ENCODE data around the gene SUFU.

The SUFU gene

DNA sequence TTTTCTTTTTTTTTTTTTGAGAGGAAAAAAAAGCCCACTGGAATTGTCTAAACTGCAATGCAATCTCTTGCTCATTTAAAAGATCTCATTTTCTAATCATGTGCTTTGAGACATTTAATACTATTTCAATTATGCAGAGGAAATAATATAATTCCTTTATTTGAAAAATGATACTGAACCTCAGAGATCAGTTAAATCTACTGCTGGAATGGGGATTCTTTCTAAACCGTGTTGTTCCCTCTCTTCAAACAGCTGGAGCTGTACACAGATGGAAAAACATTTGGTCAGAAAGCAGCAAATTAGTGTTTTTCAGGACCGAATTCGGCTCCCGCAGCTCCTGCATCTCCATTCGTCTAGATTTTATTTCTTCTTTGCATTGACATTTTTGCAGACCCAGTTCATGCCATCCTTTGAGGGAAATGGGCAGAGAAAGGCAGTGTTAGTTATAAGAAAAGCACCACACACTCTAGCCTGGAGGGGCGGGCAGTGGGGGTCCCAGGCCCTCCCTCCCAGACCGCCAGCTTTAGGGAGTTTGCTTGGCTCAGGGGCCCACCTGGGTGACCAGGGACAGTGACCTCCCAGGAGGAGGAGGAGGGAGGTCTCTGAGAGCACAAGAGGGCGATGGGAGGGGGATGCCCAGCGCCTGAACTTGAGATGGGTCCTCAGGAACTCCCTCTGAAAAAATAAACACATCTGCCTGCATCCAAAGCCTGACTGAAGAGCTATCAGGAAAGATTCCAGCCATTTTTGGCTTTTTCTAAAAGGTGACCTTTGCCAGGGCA lies 173.0 kb downstream of the SUFU start:
- no peak for DNase-seq

DNA sequence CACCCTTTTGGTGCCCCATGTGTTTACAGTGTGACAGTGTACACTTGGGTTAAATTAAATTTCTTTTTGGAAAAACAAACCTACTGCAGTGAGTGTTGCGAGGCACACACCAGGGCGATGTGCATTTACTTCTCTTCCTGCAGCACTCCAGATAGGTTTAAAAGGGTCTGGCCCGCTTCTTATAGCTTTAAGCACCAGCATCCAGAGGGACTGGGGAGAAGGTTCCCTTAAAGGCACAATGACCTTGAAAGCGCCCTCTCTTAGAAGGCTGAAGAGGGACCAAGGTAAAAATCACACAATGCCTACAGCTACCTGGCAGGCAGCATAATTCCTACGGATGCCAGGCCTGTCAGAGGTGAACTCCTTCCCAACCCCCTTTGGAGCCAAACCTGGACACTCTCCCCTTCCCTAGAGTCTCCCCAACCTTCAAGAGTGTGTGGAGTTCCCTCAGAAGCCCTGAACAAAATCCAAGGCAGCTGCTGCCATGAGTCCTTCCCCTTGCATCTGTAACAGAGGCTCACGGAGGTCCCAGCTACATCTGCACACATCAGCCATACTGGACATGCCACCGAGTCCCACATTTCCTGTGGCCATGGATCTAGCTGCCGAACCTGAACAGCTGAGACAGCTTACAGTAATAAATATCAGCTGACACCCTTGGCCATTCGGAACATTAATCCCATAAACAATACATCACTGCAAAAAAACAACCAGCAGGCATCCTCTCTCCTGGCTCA lies 173.7 kb downstream of the SUFU start:
- DNase-seq = no peak

DNA sequence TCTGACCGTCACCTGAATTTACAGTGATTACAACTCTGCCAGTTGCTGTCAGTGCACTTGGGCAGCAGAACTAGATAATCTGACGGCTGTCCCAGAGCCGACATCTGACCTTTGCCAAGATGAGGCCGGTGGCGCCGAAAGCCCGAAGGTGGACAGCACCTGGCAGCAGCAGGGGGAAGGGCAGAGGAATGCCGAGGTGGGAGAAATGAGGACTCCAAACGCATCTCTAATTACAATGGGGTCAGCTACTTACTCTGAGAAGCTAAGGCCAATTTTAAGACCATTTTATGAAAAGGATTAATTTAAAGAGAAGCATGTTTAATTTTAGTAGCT lies 174.3 kb downstream of the SUFU start:
- no peak for DNase-seq

DNA sequence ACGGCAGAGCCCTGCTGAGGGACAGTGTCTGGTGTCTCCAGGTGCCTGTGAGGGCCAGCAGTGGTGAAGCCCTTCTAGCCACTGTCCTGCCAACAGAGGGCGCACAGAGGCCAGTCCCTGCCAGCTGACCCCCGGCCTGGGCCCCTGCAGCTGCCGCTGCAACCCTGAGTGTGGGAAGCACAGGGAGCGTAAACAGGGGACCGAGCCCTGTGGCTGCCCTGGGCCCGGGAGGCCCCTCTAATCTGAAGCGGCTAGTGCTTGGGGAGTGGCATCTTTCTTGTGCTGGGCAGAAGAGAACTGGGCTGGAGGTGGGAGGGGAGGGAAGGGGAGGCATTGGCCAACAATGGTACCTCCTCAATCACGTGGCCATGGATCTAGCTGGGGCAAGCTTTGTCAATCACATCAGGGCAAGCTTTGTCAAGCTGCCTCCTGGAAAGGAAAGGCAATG lies 175.1 kb downstream of the SUFU start:
- no peak for DNase-seq

DNA sequence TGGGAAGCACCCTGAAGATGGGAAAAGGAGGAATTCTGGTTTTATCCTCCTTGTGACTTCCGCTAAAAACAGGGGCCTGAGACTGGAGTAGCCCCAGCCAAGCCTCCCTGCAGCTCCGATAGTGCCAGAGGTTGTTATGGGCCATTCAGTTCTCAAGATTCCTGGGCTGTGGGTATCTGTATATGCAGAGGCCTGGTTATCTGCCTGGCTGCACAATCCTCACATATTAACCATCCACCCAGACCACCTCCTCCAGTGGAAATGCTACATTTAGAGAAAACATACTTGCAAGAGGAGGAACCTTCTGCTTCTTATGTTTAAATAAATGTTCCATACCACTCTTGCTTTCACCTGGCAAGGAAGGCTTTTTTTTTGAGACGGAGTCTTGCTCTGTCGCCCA lies 175.8 kb downstream of the SUFU start:
- DNase-seq = no peak

DNA sequence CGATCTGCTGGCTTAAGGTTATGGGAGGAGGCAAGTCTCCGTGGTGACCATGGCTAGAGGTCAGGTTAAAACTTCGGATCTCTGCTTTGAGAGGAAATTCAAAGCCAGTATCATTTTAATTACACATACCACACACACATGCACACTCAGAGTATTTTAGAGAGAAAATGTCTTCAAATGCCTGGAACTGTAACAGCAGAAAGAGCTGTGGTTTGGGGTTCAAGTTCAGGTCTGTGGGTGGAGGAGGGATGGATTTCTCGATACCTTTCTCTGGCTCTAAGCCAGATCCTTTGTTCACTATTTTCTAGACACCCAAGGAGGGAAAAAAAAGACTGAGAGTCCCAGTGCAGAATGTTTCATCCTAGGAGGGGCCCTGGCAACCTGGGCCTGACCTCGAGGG lies 177.9 kb downstream of the SUFU start:
- DNase-seq = no peak

DNA sequence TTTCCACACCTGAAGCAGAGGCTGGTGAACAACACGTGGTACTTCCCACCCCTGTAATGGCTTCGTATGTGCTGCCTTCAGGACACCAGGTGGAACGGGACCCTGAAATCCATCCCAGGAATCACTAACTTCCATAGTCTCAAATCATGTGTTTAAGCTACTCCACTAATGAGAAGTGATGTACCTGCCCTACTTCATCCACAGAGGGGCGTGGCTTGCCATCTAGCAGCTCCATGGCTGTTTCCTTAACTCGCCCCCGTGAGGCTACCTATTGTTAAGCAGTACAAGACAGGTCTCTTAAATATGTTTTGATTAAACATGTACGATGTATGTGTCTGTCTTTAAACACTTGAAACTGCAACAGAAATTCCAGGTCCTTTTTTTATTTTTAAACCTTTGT lies 178.6 kb downstream of the SUFU start:
- no peak for DNase-seq

DNA sequence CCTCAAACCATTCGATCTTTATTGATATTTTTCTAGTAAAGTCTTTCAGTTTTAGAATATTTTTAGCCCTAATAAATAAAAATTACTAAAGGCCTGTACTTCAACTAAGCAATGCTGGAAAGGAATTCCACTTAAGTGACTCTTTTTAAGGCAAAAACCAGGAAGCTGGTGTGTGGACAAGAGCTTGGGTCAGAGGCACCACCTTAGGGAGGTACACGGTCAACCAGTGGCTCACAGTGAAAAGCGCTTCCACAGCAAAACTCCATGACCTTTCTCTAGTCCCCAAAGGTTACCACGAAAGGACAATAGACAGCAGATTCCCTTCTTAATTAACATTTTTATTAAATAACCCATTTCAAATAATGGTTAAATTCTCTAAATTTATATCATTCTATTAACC lies 179.2 kb downstream of the SUFU start:
- DNase-seq = no peak
